Measurements from ENCODE around the gene DENND4C.

- no peak for TF ChIP-seq CTCF (IDR thresholded peaks at IDR 0.05)
- TF ChIP-seq MAX (IDR thresholded peaks at IDR 0.05): no peak
- TF ChIP-seq HMGXB4 (CRISPR knock-in tag; IDR thresholded peaks at IDR 0.05; ENCODE audit: borderline replicate concordance): no peak
- no peak for TF ChIP-seq RAD21 (conservative IDR thresholded peaks at IDR 0.05 in 1 of 2, IDR thresholded peaks at IDR 0.05 in 1 of 2)
- no peak for TF ChIP-seq SREBF2 (IDR thresholded peaks at IDR 0.05)
- TF ChIP-seq HDAC2 (IDR thresholded peaks at IDR 0.05): no peak
- TF ChIP-seq POLR2A (IDR thresholded peaks at IDR 0.05; ENCODE audit: low read length): no peak
Measured at GRCh38 chr9:19252885-19253219, 22.4 kb downstream of the DENND4C start.
